Liver (tissue), 9 donors: ENCODE results near the gene LYSMD1. TPM values are rescaled to one million over a fixed set of nuclear protein-coding genes. Genes with fewer than 3 reads are reported as not detected.

Experiments used
- DNase-seq: peaks from one replicate; pipeline ENCODE4 v3.0.0-alpha.2; 2017; ENCODE audit warnings: low spot score
- H3K27ac ChIP-seq, 2 donors: one replicate each; pipeline ENCODE4 v1.7.0; 2013; ENCODE audit warnings: inconsistent platforms in 2 of 2, low read length in 2 of 2, control low read depth in 1 of 2, low read depth in 1 of 2, mild to moderate bottlenecking in 1 of 2
- H3K27me3 ChIP-seq, 4 donors: one replicate each; pipeline versions ENCODE4 v1.6.1 to v1.7.0; 2013; ENCODE audit warnings: low read length in 3 of 4, inconsistent platforms in 1 of 4, mild to moderate bottlenecking in 1 of 4, moderate library complexity in 1 of 4; ENCODE audit not compliant: control insufficient read depth in 4 of 4, insufficient read depth in 4 of 4
- H3K36me3 ChIP-seq, 4 donors: one replicate each; pipeline versions ENCODE4 v1.6.1 to v1.7.0; 2013; ENCODE audit warnings: low read length in 3 of 4, mild to moderate bottlenecking in 3 of 4, low read depth in 1 of 4, moderate library complexity in 1 of 4; ENCODE audit not compliant: control insufficient read depth in 4 of 4, insufficient read depth in 3 of 4
- H3K4me1 ChIP-seq, 4 donors: one replicate each; pipeline versions ENCODE4 v1.6.1 to v1.7.0; 2013; ENCODE audit warnings: low read length in 3 of 4, mild to moderate bottlenecking in 3 of 4, moderate library complexity in 1 of 4; ENCODE audit not compliant: control insufficient read depth in 4 of 4, insufficient read depth in 4 of 4
- H3K4me3 ChIP-seq, 3 donors: one replicate each; pipeline versions ENCODE4 v1.6.1 to v1.7.0; 2013; ENCODE audit warnings: low read length in 3 of 3, control low read depth in 1 of 3, low read depth in 1 of 3, mild to moderate bottlenecking in 1 of 3
- H3K9ac ChIP-seq, 2 donors: one replicate each; pipeline ENCODE4 v1.7.0; 2013; ENCODE audit warnings: low read length in 2 of 2, mild to moderate bottlenecking in 2 of 2, moderate library complexity in 2 of 2, control low read depth in 1 of 2, low read depth in 1 of 2
- H3K9me3 ChIP-seq, 4 donors: one replicate each; pipeline versions ENCODE4 v1.6.1 to v1.7.0; 2013; ENCODE audit warnings: low read length in 3 of 4; ENCODE audit not compliant: control insufficient read depth in 4 of 4
- ATF3 ChIP-seq: IDR thresholded peaks from 2 replicates; pipeline ENCODE4 v1.6.1; 2016; ENCODE audit warnings: antibody characterized with exemption
- EGR1 ChIP-seq, 2 donors: IDR thresholded peaks; 2 replicates each; pipeline ENCODE4 v1.6.1; 2016 to 2018; ENCODE audit warnings: antibody characterized with exemption in 2 of 2, low read depth in 2 of 2
- FOXA1 ChIP-seq: IDR thresholded peaks from 2 replicates; pipeline ENCODE4 v1.6.1; 2016; ENCODE audit warnings: antibody characterized with exemption
- FOXA2 ChIP-seq: IDR thresholded peaks from 2 replicates; pipeline ENCODE4 v1.6.1; 2016; ENCODE audit warnings: antibody characterized with exemption
- HNF4A ChIP-seq, 2 donors: conservative IDR thresholded peaks; 2 replicates each; pipeline ENCODE4 v1.6.1; 2016; ENCODE audit warnings: antibody characterized with exemption in 2 of 2, mild to moderate bottlenecking in 2 of 2
- HNF4G ChIP-seq: IDR thresholded peaks from 2 replicates; pipeline ENCODE4 v1.6.1; 2016; ENCODE audit warnings: antibody characterized with exemption
- JUND ChIP-seq, 2 donors: IDR thresholded peaks; 2 replicates each; pipeline ENCODE4 v1.6.1; 2016; ENCODE audit warnings: antibody characterized with exemption in 2 of 2
- MAX ChIP-seq: IDR thresholded peaks from 2 replicates; pipeline ENCODE4 v1.6.1; 2016; ENCODE audit warnings: antibody characterized with exemption
- NR2F2 ChIP-seq: IDR thresholded peaks from 2 replicates; pipeline ENCODE4 v1.6.1; 2016; ENCODE audit warnings: antibody characterized with exemption
- RAD21 ChIP-seq, 2 donors: IDR thresholded peaks; 2 replicates each; pipeline ENCODE4 v1.6.1; 2016; ENCODE audit warnings: antibody characterized with exemption in 2 of 2, mild to moderate bottlenecking in 2 of 2
- REST ChIP-seq: IDR thresholded peaks from 2 replicates; pipeline ENCODE4 v1.6.1; 2016; ENCODE audit warnings: antibody characterized with exemption, mild to moderate bottlenecking
- RXRA ChIP-seq, 2 donors: IDR thresholded peaks; 2 replicates each; pipeline ENCODE4 v1.6.1; 2017 to 2018; ENCODE audit warnings: antibody characterized with exemption in 2 of 2, mild to moderate bottlenecking in 1 of 2
- SP1 ChIP-seq: IDR thresholded peaks from 2 replicates; pipeline ENCODE4 v1.6.1; 2018; ENCODE audit warnings: antibody characterized with exemption, mild to moderate bottlenecking
- TAF1 ChIP-seq: conservative IDR thresholded peaks from 2 replicates; pipeline ENCODE4 v1.6.1; 2016; ENCODE audit warnings: antibody characterized with exemption, mild to moderate bottlenecking
- YY1 ChIP-seq: IDR thresholded peaks from 2 replicates; pipeline ENCODE4 v1.6.1; 2016; ENCODE audit warnings: antibody characterized with exemption, mild to moderate bottlenecking
- ZBTB33 ChIP-seq: IDR thresholded peaks from 2 replicates; pipeline ENCODE4 v1.6.1; 2016; ENCODE audit warnings: antibody characterized with exemption
- WGBS: extraction: QIAGEN DNeasy Blood & Tissue Kit; methylation state at CpG from one replicate; pipeline ENCODE4 v1.1.7; 2013; 5-methylcytosine and 5-hydroxymethylcytosine counted together
- polyA plus RNA-seq, 2 donors: library from polyadenylated mRNA; stranded (reverse) in 1 of 2; unstranded in 1 of 2; fragments of 200-250 nt in 1 of 2; fragments of >200 nt in 1 of 2; fragmentation: Nextera tagmentation in 1 of 2; extraction: Ambion mirVana in 1 of 2; gene quantifications; one replicate each; pipeline versions ENCODE4 v1.2.1 to v1.2.3, GENCODE V29; 2013 to 2015
- total RNA-seq, 2 donors: library from RNA; depleted of rRNA; stranded (reverse); fragments of >200 nt; gene quantifications; one replicate each; pipeline ENCODE4 v1.2.3, GENCODE V29; 2014
- donor health status: healthy.
- donor health status: healthy.
- donor health status: healthy.
- donor health status: healthy.
- donor health status: healthy.

The LYSMD1 gene
- total and polyA plus RNA-seq, 4 donors: 2.8 to 5.3 (median 3.9) TPM

GRCh38 chr1:151145304-151146071, 20.2 kb downstream of the LYSMD1 start (continued):
- TF ChIP-seq REST (no peak), NR2F2 (no peak)

GRCh38 chr1:151144474-151145303, 21.0 kb downstream of the LYSMD1 start:
- Histone ChIP-seq H3K27me3 (no peaks in the 10 kb centered on the region), H3K36me3 (peaks cover 0 to under 1% (median under 1%) of the 10 kb centered on the region in 4 donors), H3K9me3 (no peaks in the 10 kb centered on the region), H3K4me3 (no peak overlapping the region), H3K9ac (no peak overlapping the region), H3K27ac (no peak overlapping the region), H3K4me1 (peaks cover 0 to 25% (median 16%) of the 10 kb centered on the region in 4 donors)
- no peak for DNase-seq
- WGBS: 83% methylated on average over 7 of the region's 7 CpGs
- no peak for TF ChIP-seq EGR1 (IDR thresholded peaks at IDR 0.05; ENCODE audit: low read depth in 2 of 2)
- no peak for TF ChIP-seq HNF4A (conservative IDR thresholded peaks at IDR 0.05)
- TF ChIP-seq FOXA2: no peak
- TF ChIP-seq YY1: no peak
- TF ChIP-seq NR2F2: no peak
- no peak for TF ChIP-seq FOXA1
- TF ChIP-seq RXRA (IDR thresholded peaks at IDR 0.05): no peak
- no peak for TF ChIP-seq SP1
- no peak for TF ChIP-seq ATF3
- TF ChIP-seq REST: no peak
- no peak for TF ChIP-seq TAF1
- no peak for TF ChIP-seq MAX
- TF ChIP-seq ZBTB33: no peak
- TF ChIP-seq JUND (IDR thresholded peaks at IDR 0.05): no peak
- no peak for TF ChIP-seq HNF4G
- TF ChIP-seq RAD21 (IDR thresholded peaks at IDR 0.05): no peak
